Retinal pigment epithelial cell (primary cell): ENCODE data around the gene MYOF.
"Not testable (repeated sequence)": the region's sequence is repeated elsewhere in the genome, so short reads cannot be mapped to it uniquely, and the experiment has no call there.

Source experiments
- DNase-seq: peaks from one replicate; pipeline ENCODE4 v3.0.0-alpha.2; 2010; ENCODE audit warnings: low read depth
- H3K4me3 ChIP-seq: 2 replicates; pipeline ENCODE4 v1.5.1; 2011; ENCODE audit warnings: mild to moderate bottlenecking, low read length, control low read depth, moderate library complexity
- CTCF ChIP-seq: conservative IDR thresholded peaks from 2 replicates; pipeline ENCODE4 v1.5.1; 2011; ENCODE audit warnings: low read depth, low read length, control low read depth, inconsistent platforms

MYOF gene

GRCh38 chr10:93319096-93319495, 163.0 kb downstream of the MYOF start:
- DNase-seq = no peak
- TF ChIP-seq CTCF = no peak
- H3K4me3 ChIP-seq = no peak overlapping the region

GRCh38 chr10:93315246-93315645, 166.9 kb downstream of the MYOF start:
- no peak for TF ChIP-seq CTCF
- no peak overlapping the region for H3K4me3 ChIP-seq
- DNase-seq = no peak

- DNase-seq, H3K4me3 ChIP-seq: not testable (repeated sequence)
Measured at GRCh38 chr10:93314656-93315055, 167.5 kb downstream of the MYOF start.

GRCh38 chr10:93313798-93314197, 168.3 kb downstream of the MYOF start:
- no peak overlapping the region for H3K4me3 ChIP-seq
- TF ChIP-seq CTCF = no peak
- DNase-seq = no peak

GRCh38 chr10:93309062-93309461, 173.1 kb downstream of the MYOF start:
- no peak for TF ChIP-seq CTCF
- peak; percentile 51 for DNase-seq
- no peak overlapping the region for H3K4me3 ChIP-seq

- no peak for DNase-seq
- no peak for TF ChIP-seq CTCF
- H3K4me3 ChIP-seq = no peak overlapping the region
Measured at GRCh38 chr10:93305122-93305521, 177.0 kb downstream of the MYOF start.

GRCh38 chr10:93300981-93301380, 181.2 kb downstream of the MYOF start:
- H3K4me3 ChIP-seq = no peak overlapping the region
- no peak for TF ChIP-seq CTCF
- DNase-seq = no peak
